Adrenal gland (tissue), 5 donors: ENCODE measurements around the gene ANKRD36B.
"Not testable (repeated sequence)": the region's sequence is repeated elsewhere in the genome, so short reads cannot be mapped to it uniquely, and the experiment has no call there.

Experiments
- CTCF ChIP-seq, 6 experiments: fragments of 450-650 bp in 4 of 6; fragments of 200-600 bp in 2 of 6; sonication (generic) in 1 of 6; IDR thresholded peaks; 1 replicate in 5 of 6; 2 replicates in 1 of 6; pipeline versions ENCODE4 v1.5.1 to v1.8.0; 2016 to 2021; ENCODE audit warnings: antibody characterized with exemption in 6 of 6, mild to moderate bottlenecking in 2 of 6, moderate library complexity in 1 of 6
- POLR2A ChIP-seq, 2 donors: fragments of 450-650 bp; IDR thresholded peaks; one replicate each; pipeline ENCODE4 v1.6.1; 2017; ENCODE audit warnings: antibody characterized with exemption in 2 of 2, mild to moderate bottlenecking in 2 of 2, moderate library complexity in 1 of 2
- donor health status: DM: no; HTN: no; CAD: no.

- not testable (repeated sequence) for TF ChIP-seq CTCF, POLR2A (IDR thresholded peaks at IDR 0.05)
These were observed 30.8 kb upstream of the ANKRD36B start for GRCh38 chr2:97620492-97620891.
